NT2/D1 (cell line): ENCODE data around the gene ATP6V1A.
"Not testable (repeated sequence)": the region's sequence is repeated elsewhere in the genome, so short reads cannot be mapped to it uniquely, and the experiment has no call there.

ENCODE experiments used
- SUZ12 ChIP-seq: IDR thresholded peaks from 2 replicates; pipeline ENCODE4 v1.6.1; 2011; ENCODE audit not compliant: insufficient read length, insufficient read depth; ENCODE audit errors: extremely low read depth
- YY1 ChIP-seq: IDR thresholded peaks from 2 replicates; pipeline ENCODE4 v1.6.1; 2011; ENCODE audit not compliant: insufficient read length, insufficient read depth

- not testable (repeated sequence) for TF ChIP-seq SUZ12, YY1
Measured at GRCh38 chr3:113849841-113850240, 103.0 kb downstream of the ATP6V1A start.
